MM.1S (cell line): Measurements from ENCODE around the gene SZT2.

ENCODE experiments used
- EZH2 ChIP-seq: fragments of 300-600 bp; sonication (generic); optimal IDR thresholded peaks from 2 replicates; pipeline ENCODE3; 2017; ENCODE audit warnings: low read depth, mild to moderate bottlenecking, antibody characterized with exemption, low read length, mixed read lengths
- EZH2phosphoT487 ChIP-seq: fragments of 300-600 bp; sonication (generic); IDR thresholded peaks from 2 replicates; pipeline ENCODE4 v1.6.1; 2018; ENCODE audit warnings: antibody characterized with exemption, low read length
- TF ChIP-seq, protein P1 (sequence below): fragments of 300-600 bp; sonication (generic); IDR thresholded peaks from 2 replicates; pipeline ENCODE4 v1.5.1; 2016; ENCODE audit warnings: antibody characterized with exemption, low read length, mixed read lengths

DNA sequence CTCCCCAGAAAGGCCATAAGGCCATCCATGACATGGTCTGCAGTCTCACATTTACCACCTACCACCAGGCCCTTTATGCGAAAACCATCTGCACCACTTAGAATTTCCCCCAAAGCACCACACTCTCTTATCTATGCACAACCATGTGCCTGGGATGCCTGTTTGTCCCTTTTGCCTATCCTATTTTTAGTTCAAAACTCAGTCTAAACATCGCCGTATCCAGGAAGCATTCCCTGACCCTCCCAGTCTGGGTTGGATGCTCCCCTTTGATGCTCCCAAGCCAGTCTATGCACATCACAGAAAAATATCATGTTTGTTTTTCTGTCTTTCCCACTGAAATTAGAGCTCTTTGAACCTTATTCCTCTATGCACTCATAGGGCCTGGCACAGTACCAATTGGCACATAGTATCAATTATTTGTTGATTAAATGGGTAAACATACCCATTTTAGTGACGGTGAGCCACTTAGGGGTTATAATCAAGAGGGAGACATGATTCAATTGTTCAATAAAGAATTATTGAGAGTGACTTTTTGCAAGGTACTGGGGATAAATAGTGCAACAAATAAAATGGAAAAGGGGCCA, 45.3 kb upstream of the SZT2 start:
- TF ChIP-seq EZH2phosphoT487 (no peak), EZH2 (no peak)
- TF ChIP-seq, protein P1, sequence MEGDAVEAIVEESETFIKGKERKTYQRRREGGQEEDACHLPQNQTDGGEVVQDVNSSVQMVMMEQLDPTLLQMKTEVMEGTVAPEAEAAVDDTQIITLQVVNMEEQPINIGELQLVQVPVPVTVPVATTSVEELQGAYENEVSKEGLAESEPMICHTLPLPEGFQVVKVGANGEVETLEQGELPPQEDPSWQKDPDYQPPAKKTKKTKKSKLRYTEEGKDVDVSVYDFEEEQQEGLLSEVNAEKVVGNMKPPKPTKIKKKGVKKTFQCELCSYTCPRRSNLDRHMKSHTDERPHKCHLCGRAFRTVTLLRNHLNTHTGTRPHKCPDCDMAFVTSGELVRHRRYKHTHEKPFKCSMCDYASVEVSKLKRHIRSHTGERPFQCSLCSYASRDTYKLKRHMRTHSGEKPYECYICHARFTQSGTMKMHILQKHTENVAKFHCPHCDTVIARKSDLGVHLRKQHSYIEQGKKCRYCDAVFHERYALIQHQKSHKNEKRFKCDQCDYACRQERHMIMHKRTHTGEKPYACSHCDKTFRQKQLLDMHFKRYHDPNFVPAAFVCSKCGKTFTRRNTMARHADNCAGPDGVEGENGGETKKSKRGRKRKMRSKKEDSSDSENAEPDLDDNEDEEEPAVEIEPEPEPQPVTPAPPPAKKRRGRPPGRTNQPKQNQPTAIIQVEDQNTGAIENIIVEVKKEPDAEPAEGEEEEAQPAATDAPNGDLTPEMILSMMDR: no peak
